MM.1S (cell line): ENCODE measurements around the gene CDK5RAP1.

Experiments used
- EZH2 ChIP-seq: fragments of 300-600 bp; sonication (generic); optimal IDR thresholded peaks from 2 replicates; pipeline ENCODE3; 2017; ENCODE audit warnings: low read depth, mild to moderate bottlenecking, antibody characterized with exemption, low read length, mixed read lengths
- EZH2phosphoT487 ChIP-seq: fragments of 300-600 bp; sonication (generic); IDR thresholded peaks from 2 replicates; pipeline ENCODE4 v1.6.1; 2018; ENCODE audit warnings: antibody characterized with exemption, low read length
- TF ChIP-seq, protein P1 (sequence below): fragments of 300-600 bp; sonication (generic); IDR thresholded peaks from 2 replicates; pipeline ENCODE4 v1.5.1; 2016; ENCODE audit warnings: antibody characterized with exemption, low read length, mixed read lengths

DNA sequence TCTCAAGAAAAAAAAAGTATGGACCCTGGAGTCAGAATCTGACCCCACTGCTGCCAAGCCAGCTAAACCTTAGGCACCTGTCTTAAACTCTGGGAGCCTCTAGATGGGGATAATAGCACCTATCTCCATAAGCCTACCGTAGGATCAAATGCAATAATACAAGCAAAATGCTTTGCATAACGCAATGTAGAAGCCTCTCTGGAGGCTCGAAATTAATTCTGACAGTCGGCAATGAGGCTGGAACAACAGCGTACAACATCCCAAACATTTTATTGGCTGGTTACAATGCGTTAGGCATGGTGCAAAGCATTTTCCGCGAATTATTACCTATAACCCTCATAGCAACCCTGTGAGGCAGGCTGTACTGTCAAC, 521 bp downstream of the CDK5RAP1 start:
- TF ChIP-seq, protein P1, sequence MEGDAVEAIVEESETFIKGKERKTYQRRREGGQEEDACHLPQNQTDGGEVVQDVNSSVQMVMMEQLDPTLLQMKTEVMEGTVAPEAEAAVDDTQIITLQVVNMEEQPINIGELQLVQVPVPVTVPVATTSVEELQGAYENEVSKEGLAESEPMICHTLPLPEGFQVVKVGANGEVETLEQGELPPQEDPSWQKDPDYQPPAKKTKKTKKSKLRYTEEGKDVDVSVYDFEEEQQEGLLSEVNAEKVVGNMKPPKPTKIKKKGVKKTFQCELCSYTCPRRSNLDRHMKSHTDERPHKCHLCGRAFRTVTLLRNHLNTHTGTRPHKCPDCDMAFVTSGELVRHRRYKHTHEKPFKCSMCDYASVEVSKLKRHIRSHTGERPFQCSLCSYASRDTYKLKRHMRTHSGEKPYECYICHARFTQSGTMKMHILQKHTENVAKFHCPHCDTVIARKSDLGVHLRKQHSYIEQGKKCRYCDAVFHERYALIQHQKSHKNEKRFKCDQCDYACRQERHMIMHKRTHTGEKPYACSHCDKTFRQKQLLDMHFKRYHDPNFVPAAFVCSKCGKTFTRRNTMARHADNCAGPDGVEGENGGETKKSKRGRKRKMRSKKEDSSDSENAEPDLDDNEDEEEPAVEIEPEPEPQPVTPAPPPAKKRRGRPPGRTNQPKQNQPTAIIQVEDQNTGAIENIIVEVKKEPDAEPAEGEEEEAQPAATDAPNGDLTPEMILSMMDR, result peak; percentile 31
- TF ChIP-seq EZH2, result no peak
- no peak for TF ChIP-seq EZH2phosphoT487
